Prostate gland (tissue), 2 donors: ENCODE data around the gene SPTBN4. TPM values are rescaled to one million over a fixed set of nuclear protein-coding genes. Genes with fewer than 3 reads are reported as not detected.
"Not testable (repeated sequence)": the region's sequence is repeated elsewhere in the genome, so short reads cannot be mapped to it uniquely, and the experiment has no call there.

Experiments used
- DNase-seq: peaks from one replicate; pipeline ENCODE4 v3.0.0-alpha.2; 2019; ENCODE audit warnings: low spot score
- H3K27ac ChIP-seq, 2 donors: fragments of 200-600 bp; sonication (generic); 2 replicates each; pipeline ENCODE4 v1.5.1; 2017 to 2019
- H3K27me3 ChIP-seq: fragments of 200-600 bp; sonication (generic); replicated peaks from 2 replicates; pipeline ENCODE4 v1.5.1; 2019; ENCODE audit not compliant: insufficient read depth
- H3K36me3 ChIP-seq, 2 donors: fragments of 200-600 bp; sonication (generic); 1 replicate in 1 of 2; 2 replicates in 1 of 2; pipeline versions ENCODE4 v1.5.1 to v1.8.1; 2017 to 2019
- H3K4me1 ChIP-seq: fragments of 200-600 bp; sonication (generic); replicated peaks from 2 replicates; pipeline ENCODE4 v1.5.1; 2019
- H3K4me3 ChIP-seq, 2 donors: fragments of 200-600 bp; sonication (generic); 2 replicates each; pipeline ENCODE4 v1.5.1; 2017 to 2019
- H3K9me3 ChIP-seq: fragments of 200-600 bp; sonication (generic); 2 replicates; pipeline ENCODE4 v1.5.1; 2017
- CTCF ChIP-seq, 4 experiments: fragments of 200-600 bp in 2 of 4; fragments of 450-650 bp in 2 of 4; sonication (generic) in 2 of 4; IDR thresholded peaks; 1 replicate in 3 of 4; 2 replicates in 1 of 4; pipeline ENCODE4 v1.5.1; 2016 to 2019; ENCODE audit warnings: antibody characterized with exemption in 4 of 4, mild to moderate bottlenecking in 2 of 4, moderate library complexity in 2 of 4
- POLR2A ChIP-seq: fragments of 450-650 bp; IDR thresholded peaks from one replicate; pipeline ENCODE4 v1.6.1; 2016; ENCODE audit warnings: antibody characterized with exemption, mild to moderate bottlenecking
- POLR2AphosphoS5 ChIP-seq: sonication (generic); formaldehyde crosslinking; IDR thresholded peaks from one replicate; pipeline ENCODE4 v1.6.1; 2017; ENCODE audit warnings: antibody characterized with exemption
- WGBS: methylation state at CpG from one replicate; pipeline ENCODE4 v1.1.5; 2018; 5-methylcytosine and 5-hydroxymethylcytosine counted together
- intact Hi-C: fragments of 100-400 bp; cut with DNase I; formaldehyde crosslinking; loops from one replicate; pipeline ENCODE4 v1.14.2; 2022
- total RNA-seq, 2 donors: library from RNA; depleted of rRNA; stranded (reverse); fragments of >200 nt; gene quantifications; one replicate each; pipeline ENCODE4 v1.1.0, GENCODE V29; 2016

Gene SPTBN4
- total RNA-seq, 2 donors from 2014 or later, result 5.2 to 21.9 TPM

- 66% methylated on average over 20 of the region's 20 CpGs for WGBS
- Histone ChIP-seq H3K4me1 (no peaks in the 10 kb centered on the region), H3K9me3 (no peaks in the 10 kb centered on the region), H3K27me3 (no peaks in the 10 kb centered on the region), H3K27ac (no peak overlapping the region), H3K36me3 (no peaks in the 10 kb centered on the region), H3K4me3 (no peak overlapping the region)
- intact Hi-C loops, result no loop called here
- TF ChIP-seq POLR2AphosphoS5, result no peak
- no peak for TF ChIP-seq CTCF (IDR thresholded peaks at IDR 0.05)
- no peak for TF ChIP-seq POLR2A
- DNase-seq, result no peak
Measured at GRCh38 chr19:40560092-40560507, 93.3 kb downstream of the SPTBN4 start.

GRCh38 chr19:40561947-40562346 lies 95.1 kb downstream of the SPTBN4 start:
- H3K27me3 ChIP-seq, result no peaks in the 10 kb centered on the region
- intact Hi-C loops, result no loop called here

GRCh38 chr19:40564535-40564934 lies 97.7 kb downstream of the SPTBN4 start:
- H3K9me3 ChIP-seq, DNase-seq, intact Hi-C loops, H3K4me1 ChIP-seq, H3K4me3 ChIP-seq, H3K27me3 ChIP-seq, H3K36me3 ChIP-seq, H3K27ac ChIP-seq: not testable (repeated sequence)
- WGBS, result 100% methylated on average over 1 of the region's 1 CpG

More at GRCh38 chr19:40561947-40562346, 95.1 kb downstream of the SPTBN4 start:
- Histone ChIP-seq H3K27ac (no peak overlapping the region), H3K9me3 (no peaks in the 10 kb centered on the region), H3K36me3 (no peaks in the 10 kb centered on the region), H3K4me3 (no peak overlapping the region), H3K4me1 (no peaks in the 10 kb centered on the region)
- 82% methylated on average over 4 of the region's 4 CpGs for WGBS
- TF ChIP-seq POLR2A (no peak), CTCF (IDR thresholded peaks at IDR 0.05) (no peak), POLR2AphosphoS5 (no peak)
- DNase-seq, result no peak

GRCh38 chr19:40565355-40565754 lies 98.6 kb downstream of the SPTBN4 start:
- no peak for DNase-seq
- no peak overlapping the region for H3K27ac ChIP-seq
- TF ChIP-seq POLR2A, result no peak
- no peak for TF ChIP-seq POLR2AphosphoS5
- TF ChIP-seq CTCF (IDR thresholded peaks at IDR 0.05), result no peak
- intact Hi-C loops, result no loop called here
- 67% methylated on average over 7 of the region's 7 CpGs for WGBS
- H3K36me3 ChIP-seq, result no peaks in the 10 kb centered on the region
- H3K4me3 ChIP-seq, result no peak overlapping the region
- peaks cover 7% of the 10 kb centered on the region for H3K4me1 ChIP-seq
- no peaks in the 10 kb centered on the region for H3K9me3 ChIP-seq
- H3K27me3 ChIP-seq, result no peaks in the 10 kb centered on the region

GRCh38 chr19:40565910-40566495 lies 99.2 kb downstream of the SPTBN4 start:
- Histone ChIP-seq H3K4me1 (peaks cover 7% of the 10 kb centered on the region), H3K9me3 (no peaks in the 10 kb centered on the region), H3K27me3 (no peaks in the 10 kb centered on the region), H3K27ac (no peak overlapping the region), H3K36me3 (no peaks in the 10 kb centered on the region), H3K4me3 (no peak overlapping the region)
- DNase-seq, result no peak
- TF ChIP-seq POLR2AphosphoS5, result no peak
- no peak for TF ChIP-seq POLR2A
- no peak for TF ChIP-seq CTCF (IDR thresholded peaks at IDR 0.05)
- 63% methylated on average over 14 of the region's 14 CpGs for WGBS
- intact Hi-C loops, result no loop called here
